HepG2 (cell line): ENCODE results near the gene NHERF2. TPM values are rescaled to one million over a fixed set of nuclear protein-coding genes. Genes with fewer than 3 reads are reported as not detected.

Experiments
- ARID2 ChIP-seq: sonication (generic); formaldehyde crosslinking; IDR thresholded peaks from 2 replicates; pipeline ENCODE4 v1.8.1; 2022; ENCODE audit warnings: mild to moderate bottlenecking, missing genetic modification reagents, borderline replicate concordance
- IKZF4 ChIP-seq: sonication (generic); formaldehyde crosslinking; IDR thresholded peaks from 2 replicates; pipeline ENCODE4 v1.5.1; 2020; ENCODE audit warnings: borderline replicate concordance, mild to moderate bottlenecking, low read depth, missing genetic modification reagents; ENCODE audit errors: not compliant biosample characterization
- IKZF5 ChIP-seq: IDR thresholded peaks from 2 replicates; pipeline ENCODE4 v1.6.1; 2018; ENCODE audit warnings: missing genetic modification reagents, mild to moderate bottlenecking, missing compliant biosample characterization
- KAT7 ChIP-seq: IDR thresholded peaks from 2 replicates; pipeline ENCODE4 v1.6.1; 2018; ENCODE audit warnings: borderline replicate concordance, missing compliant biosample characterization
- KLF9 ChIP-seq: IDR thresholded peaks from 2 replicates; pipeline ENCODE4 v1.6.1; 2016; ENCODE audit warnings: low read depth
- NR0B2 ChIP-seq: sonication (generic); formaldehyde crosslinking; IDR thresholded peaks from 2 replicates; pipeline ENCODE4 v1.4.0; 2020; ENCODE audit warnings: mild to moderate bottlenecking, missing genetic modification reagents
- NR2F2 ChIP-seq: IDR thresholded peaks from 2 replicates; pipeline ENCODE4 v1.6.1; 2012; ENCODE audit warnings: low read depth, inconsistent platforms, borderline replicate concordance
- SMARCE1 ChIP-seq: fragments of 450-650 bp; IDR thresholded peaks from 2 replicates; pipeline ENCODE4 v1.6.1; 2017; ENCODE audit warnings: borderline replicate concordance
- SOX13 ChIP-seq, 3 experiments: fragments of 450-650 bp in 1 of 3; sonication (generic) in 1 of 3; formaldehyde crosslinking in 1 of 3; IDR thresholded peaks in 2 of 3; conservative IDR thresholded peaks in 1 of 3; 2 replicates each; pipeline versions ENCODE4 v1.5.0 to v1.6.1; 2016 to 2020; ENCODE audit warnings: antibody characterized with exemption in 1 of 3, mild to moderate bottlenecking in 1 of 3, missing compliant biosample characterization in 1 of 3, missing genetic modification reagents in 1 of 3, moderate library complexity in 1 of 3
- TOPORS ChIP-seq: sonication (generic); formaldehyde crosslinking; IDR thresholded peaks from 2 replicates; pipeline ENCODE4 v1.8.0; 2023; ENCODE audit warnings: mild to moderate bottlenecking, missing genetic modification reagents
- U2AF1 ChIP-seq: fragments of 200-400 bp; formaldehyde crosslinking; optimal IDR thresholded peaks from 2 replicates; pipeline ENCODE3; 2017; ENCODE audit warnings: mild to moderate bottlenecking, low read depth, low read length
- ZBTB14 ChIP-seq: sonication (generic); formaldehyde crosslinking; IDR thresholded peaks from 2 replicates; pipeline ENCODE4 v1.4.0; 2020; ENCODE audit warnings: missing genetic modification reagents
- ZBTB26 ChIP-seq: IDR thresholded peaks from 2 replicates; pipeline ENCODE4 v1.6.1; 2016; ENCODE audit warnings: missing compliant biosample characterization, missing genetic modification reagents, borderline replicate concordance
- ZFX ChIP-seq: sonication (generic); formaldehyde crosslinking; IDR thresholded peaks from 2 replicates; pipeline ENCODE4 v1.4.0; 2020; ENCODE audit warnings: mild to moderate bottlenecking, low read depth, missing genetic modification reagents, moderate library complexity
- ZNF121 ChIP-seq: sonication (generic); formaldehyde crosslinking; IDR thresholded peaks from 2 replicates; pipeline ENCODE4 v1.5.0; 2020; ENCODE audit warnings: mild to moderate bottlenecking, missing genetic modification reagents
- ZNF20 ChIP-seq: sonication (generic); formaldehyde crosslinking; IDR thresholded peaks from 2 replicates; pipeline ENCODE4 v1.4.0; 2020; ENCODE audit warnings: mild to moderate bottlenecking, moderate library complexity, missing genetic modification reagents
- ZNF326 ChIP-seq: sonication (generic); formaldehyde crosslinking; IDR thresholded peaks from 2 replicates; pipeline ENCODE4 v1.4.0; 2020; ENCODE audit warnings: missing genetic modification reagents, borderline replicate concordance
- ZNF670 ChIP-seq: sonication (generic); formaldehyde crosslinking; IDR thresholded peaks from 2 replicates; pipeline ENCODE4 v1.8.0; 2022; ENCODE audit warnings: mild to moderate bottlenecking, missing genetic modification reagents, borderline replicate concordance
- ZNF737 ChIP-seq: sonication (generic); formaldehyde crosslinking; IDR thresholded peaks from 2 replicates; pipeline ENCODE4 v1.5.0; 2020; ENCODE audit warnings: missing genetic modification reagents, mild to moderate bottlenecking, borderline replicate concordance
- ZNF780A ChIP-seq: sonication (generic); formaldehyde crosslinking; IDR thresholded peaks from 2 replicates; pipeline ENCODE4 v1.8.0; 2022; ENCODE audit warnings: mild to moderate bottlenecking, missing genetic modification reagents, moderate library complexity
- ZNF878 ChIP-seq: sonication (generic); formaldehyde crosslinking; IDR thresholded peaks from 2 replicates; pipeline ENCODE4 v1.8.1; 2023; ENCODE audit warnings: mild to moderate bottlenecking, missing genetic modification reagents, moderate library complexity
- polyA plus RNA-seq, 8 experiments: library from polyadenylated mRNA; depleted of rRNA in 3 of 8; stranded (reverse) in 7 of 8; unstranded in 1 of 8; fragments of >200 nt; fragmentation: Illumina TruSeq in 4 of 8; extraction: Trizol in 4 of 8; gene quantifications; 2 replicates each; pipeline versions ENCODE4 v1.2.1 to v1.2.3, GENCODE V29; 2011 to 2016; ENCODE audit warnings: low read depth in 4 of 8, missing spikeins in 1 of 8, mixed read lengths in 1 of 8; ENCODE audit not compliant: insufficient read depth in 1 of 8
- total RNA-seq, 5 experiments: library from RNA; depleted of rRNA; stranded (reverse); fragments of >200 nt; fragmentation: Illumina TruSeq; extraction: Trizol; gene quantifications; 2 replicates each; pipeline ENCODE4 v1.2.3, GENCODE V29; 2016; ENCODE audit warnings: low read depth in 1 of 5

Gene NHERF2
- total and polyA plus RNA-seq, 2 of the 13 experiments (the other 11 are each of a cell fraction or from before 2014, with no cell fraction given): 23.7 to 39.3 TPM

GRCh38 chr16:2039274-2040031, 12.8 kb downstream of the NHERF2 start (continued):
- 0 out of 2 replicates have a peak, but pooled peaks have one; percentile 34 for TF ChIP-seq ZNF780A (CRISPR knock-in tag)
- peak; percentile 34; the same call in 1 of the 2 replicates for TF ChIP-seq SOX13 (IDR thresholded peaks at IDR 0.05)
- peak in 1 of 2 experiments; percentile 30; a peak in 2 of 4 replicates for TF ChIP-seq SOX13 (CRISPR knock-in tag; conservative IDR thresholded peaks at IDR 0.05 in 1 of 2, IDR thresholded peaks at IDR 0.05 in 1 of 2)
- TF ChIP-seq NR2F2: peak; percentile 93
- TF ChIP-seq U2AF1: no peak
- no peak for TF ChIP-seq ZBTB26 (CRISPR knock-in tag)
- TF ChIP-seq ZNF878 (CRISPR knock-in tag): peak; percentile 48; the same call in 1 of the 2 replicates
- peak; percentile 62; the same call in 1 of the 2 replicates for TF ChIP-seq KLF9
- peak; percentile 47 for TF ChIP-seq IKZF5 (CRISPR knock-in tag)
- TF ChIP-seq NR0B2: 0 out of 2 replicates have a peak, but pooled peaks have one; percentile 27
- 0 out of 2 replicates have a peak, but pooled peaks have one; percentile 52 for TF ChIP-seq TOPORS (CRISPR knock-in tag)
- TF ChIP-seq ZNF737 (CRISPR knock-in tag): no peak
- no peak for TF ChIP-seq ZNF326 (CRISPR knock-in tag)
- TF ChIP-seq SMARCE1: no peak
- 0 out of 2 replicates have a peak, but pooled peaks have one; percentile 50 for TF ChIP-seq KAT7
- TF ChIP-seq ZBTB14 (CRISPR knock-in tag): no peak
- TF ChIP-seq IKZF4 (CRISPR knock-in tag): no peak
- 0 out of 2 replicates have a peak, but pooled peaks have one; percentile 85 for TF ChIP-seq ZNF670 (CRISPR knock-in tag)
- peak; percentile 65 for TF ChIP-seq ZFX (CRISPR knock-in tag)
- no peak for TF ChIP-seq ZNF20
- no peak for TF ChIP-seq ZNF121 (CRISPR knock-in tag)
- peak; percentile 88; the same call in 1 of the 2 replicates for TF ChIP-seq ARID2 (CRISPR knock-in tag)
